H1 (cell line): Measurements from ENCODE around the gene CRNN. TPM values are rescaled to one million over a fixed set of nuclear protein-coding genes. Genes with fewer than 3 reads are reported as not detected.

Experiments used
- CTCF ChIA-PET: fragments of 300-600 bp; sonication (Branson Sonifier 250); formaldehyde crosslinking; loops from one replicate; lab custom pipeline; 2021; ENCODE audit not compliant: partially characterized antibody; lab: Charles Lee
- POLR2A ChIA-PET: fragments of 300-600 bp; sonication (Branson Sonifier 250); formaldehyde crosslinking; loops from one replicate; lab custom pipeline; 2021; ENCODE audit warnings: inconsistent platforms; ENCODE audit not compliant: partially characterized antibody; lab: Charles Lee
- DNase-seq, 2 experiments: peaks; one replicate each; pipeline versions ENCODE4 v3.0.0 to v3.0.0-alpha.2; 2010 to 2022; ENCODE audit warnings: low spot score in 2 of 2, low read depth in 1 of 2, mixed read lengths in 1 of 2
- FAIRE-seq: peaks from 2 replicates; lab custom pipeline; 2011; peaks lifted over from hg19 to GRCh38; lab: Jason Lieb, UNC
- H2AFZ ChIP-seq: 2 replicates; pipeline ENCODE4 v1.8.1; 2012; ENCODE audit warnings: low read length, inconsistent platforms
- H2AK5ac ChIP-seq: 2 replicates; pipeline ENCODE4 v1.6.1; 2013; ENCODE audit warnings: low read depth, low read length
- H2BK120ac ChIP-seq: replicated peaks from 2 replicates; pipeline ENCODE3; 2013; ENCODE audit warnings: low read depth, low read length, inconsistent platforms
- H2BK12ac ChIP-seq: 2 replicates; pipeline ENCODE4 v1.6.1; 2013; ENCODE audit warnings: low read depth, low read length
- H2BK15ac ChIP-seq: 2 replicates; pipeline ENCODE4 v1.6.1; 2013; ENCODE audit warnings: low read length
- H2BK20ac ChIP-seq: 2 replicates; pipeline ENCODE4 v1.6.1; 2013; ENCODE audit warnings: low read length
- H2BK5ac ChIP-seq: 2 replicates; pipeline ENCODE4 v1.6.1; 2013; ENCODE audit warnings: low read depth, low read length
- H3K14ac ChIP-seq: 2 replicates; pipeline ENCODE4 v1.6.1; 2013; ENCODE audit warnings: inconsistent platforms; ENCODE audit not compliant: insufficient read length
- H3K18ac ChIP-seq: 2 replicates; pipeline ENCODE4 v1.6.1; 2013; ENCODE audit warnings: low read length; ENCODE audit errors: extremely low read depth
- H3K23ac ChIP-seq: 2 replicates; pipeline ENCODE4 v1.6.1; 2013; ENCODE audit warnings: inconsistent platforms; ENCODE audit not compliant: insufficient read length
- H3K23me2 ChIP-seq: 2 replicates; pipeline ENCODE4 v1.6.1; 2013; ENCODE audit warnings: low read depth, low read length
- H3K27ac ChIP-seq: 2 replicates; pipeline ENCODE4 v1.6.1; 2011; ENCODE audit warnings: low read depth, low read length, inconsistent platforms
- H3K27me3 ChIP-seq, 4 experiments: replicated peaks in 1 of 4; 1 replicate in 1 of 4; 2 replicates in 3 of 4; pipeline versions ENCODE4 v1.6.1 to v1.8.1; 2011 to 2013; ENCODE audit warnings: low read length in 3 of 4, mild to moderate bottlenecking in 3 of 4, inconsistent platforms in 2 of 4, mixed read lengths in 2 of 4, moderate library complexity in 1 of 4; ENCODE audit not compliant: control insufficient read depth in 3 of 4, insufficient read depth in 3 of 4; ENCODE audit errors: extremely low read depth in 1 of 4
- H3K36me3 ChIP-seq, 4 experiments: 2 replicates each; pipeline versions ENCODE4 v1.6.1 to v1.8.1; 2011 to 2013; ENCODE audit warnings: mild to moderate bottlenecking in 4 of 4, low read length in 3 of 4, moderate library complexity in 2 of 4, control low read depth in 1 of 4, inconsistent platforms in 1 of 4; ENCODE audit not compliant: insufficient read depth in 4 of 4, control insufficient read depth in 2 of 4
- H3K4ac ChIP-seq: replicated peaks from 2 replicates; pipeline ENCODE3; 2013; ENCODE audit warnings: low read length, low read depth, mixed read lengths, inconsistent platforms; ENCODE audit not compliant: insufficient read length
- H3K4me1 ChIP-seq, 4 experiments: replicated peaks in 1 of 4; 1 replicate in 1 of 4; 2 replicates in 3 of 4; pipeline versions ENCODE4 v1.6.1 to v1.8.1; 2011 to 2013; ENCODE audit warnings: low read length in 3 of 4, inconsistent platforms in 2 of 4, mixed read lengths in 1 of 4; ENCODE audit not compliant: insufficient read depth in 4 of 4, control insufficient read depth in 3 of 4
- H3K4me2 ChIP-seq, 2 experiments: 2 replicates each; pipeline versions ENCODE4 v1.6.1 to v1.8.1; 2011 to 2013; ENCODE audit warnings: low read depth in 2 of 2, low read length in 2 of 2, control low read depth in 1 of 2, inconsistent platforms in 1 of 2, mild to moderate bottlenecking in 1 of 2; ENCODE audit not compliant: insufficient read depth in 1 of 2
- H3K4me3 ChIP-seq, 4 experiments: fragments of 200-600, 300-600 bp in 1 of 4; sonication (generic), shearing (Covaris generic), sonication (Bioruptor Twin) in 1 of 4; 2 replicates each; pipeline versions ENCODE4 v1.5.1 to v1.8.1; 2011 to 2016; ENCODE audit warnings: low read length in 4 of 4, low read depth in 3 of 4, control low read depth in 2 of 4, inconsistent platforms in 2 of 4, mild to moderate bottlenecking in 2 of 4, mixed read lengths in 1 of 4, moderate library complexity in 1 of 4; ENCODE audit not compliant: insufficient read depth in 2 of 4; ENCODE audit errors: extremely low read depth in 1 of 4
- H3K56ac ChIP-seq: replicated peaks from 2 replicates; pipeline ENCODE3; 2013; ENCODE audit warnings: low read depth, mild to moderate bottlenecking, mixed read lengths, low read length, inconsistent platforms; ENCODE audit not compliant: insufficient read length
- H3K79me1 ChIP-seq: 2 replicates; pipeline ENCODE4 v1.6.1; 2013; ENCODE audit warnings: low read depth, low read length, control low read depth
- H3K79me2 ChIP-seq, 2 experiments: 2 replicates each; pipeline versions ENCODE4 v1.6.1 to v1.8.1; 2012 to 2013; ENCODE audit warnings: low read length in 2 of 2, mild to moderate bottlenecking in 2 of 2, inconsistent platforms in 1 of 2; ENCODE audit not compliant: insufficient read depth in 2 of 2, control insufficient read depth in 1 of 2
- H3K9ac ChIP-seq, 4 experiments: replicated peaks in 1 of 4; 1 replicate in 1 of 4; 2 replicates in 3 of 4; pipeline versions ENCODE4 v1.6.1 to v1.8.1; 2011 to 2013; ENCODE audit warnings: low read depth in 3 of 4, low read length in 3 of 4, control low read depth in 2 of 4, mild to moderate bottlenecking in 2 of 4, moderate library complexity in 2 of 4, inconsistent platforms in 1 of 4; ENCODE audit errors: extremely low read depth in 1 of 4
- H3K9me3 ChIP-seq, 2 experiments: 2 replicates each; pipeline versions ENCODE4 v1.6.1 to v1.8.1; 2012 to 2013; ENCODE audit warnings: mild to moderate bottlenecking in 2 of 2, moderate library complexity in 2 of 2, control low read depth in 1 of 2, inconsistent platforms in 1 of 2, low read depth in 1 of 2, low read length in 1 of 2, mixed read lengths in 1 of 2; ENCODE audit not compliant: insufficient read depth in 2 of 2
- H4K20me1 ChIP-seq, 2 experiments: replicated peaks in 1 of 2; 2 replicates each; pipeline versions ENCODE3 to v1.8.1; 2011 to 2013; ENCODE audit warnings: inconsistent platforms in 2 of 2, low read length in 2 of 2, mild to moderate bottlenecking in 1 of 2; ENCODE audit not compliant: insufficient read depth in 2 of 2, control insufficient read depth in 1 of 2
- H4K5ac ChIP-seq: 2 replicates; pipeline ENCODE4 v1.6.1; 2013; ENCODE audit warnings: low read length, low read depth, mixed read lengths, inconsistent platforms; ENCODE audit not compliant: insufficient read length
- H4K8ac ChIP-seq: 2 replicates; pipeline ENCODE4 v1.8.0; 2013; ENCODE audit warnings: mild to moderate bottlenecking, moderate library complexity, low read length, inconsistent platforms; ENCODE audit not compliant: insufficient read depth; ENCODE audit errors: extremely low read depth
- H4K91ac ChIP-seq: replicated peaks from 2 replicates; pipeline ENCODE3; 2013; ENCODE audit warnings: low read length, mixed read lengths, inconsistent platforms; ENCODE audit not compliant: insufficient read length
- BRCA1 ChIP-seq: IDR thresholded peaks from 2 replicates; pipeline ENCODE4 v1.6.1; 2012; ENCODE audit warnings: low read depth, low read length, improper control_type of control experiment
- CHD1 ChIP-seq: IDR thresholded peaks from 2 replicates; pipeline ENCODE4 v1.6.1; 2012; ENCODE audit warnings: low read depth, low read length, improper control_type of control experiment
- FOSL1 ChIP-seq: IDR thresholded peaks from 2 replicates; pipeline ENCODE4 v1.6.1; 2011; ENCODE audit warnings: mild to moderate bottlenecking, low read depth, low read length, moderate library complexity; ENCODE audit not compliant: insufficient read depth
- GABPA ChIP-seq: IDR thresholded peaks from 2 replicates; pipeline ENCODE4 v1.6.1; 2011; ENCODE audit warnings: mild to moderate bottlenecking, low read length, moderate library complexity, borderline replicate concordance; ENCODE audit not compliant: insufficient read depth
- KDM1A ChIP-seq: fragments of 200-600, 300-600 bp; sonication (generic); IDR thresholded peaks from 2 replicates; pipeline ENCODE4 v1.7.1; 2016; ENCODE audit warnings: mild to moderate bottlenecking, low read length, borderline replicate concordance
- MAX ChIP-seq: IDR thresholded peaks from 2 replicates; pipeline ENCODE4 v1.6.1; 2012; ENCODE audit warnings: inconsistent platforms
- PHF8 ChIP-seq: fragments of 200-600 bp; sonication (generic); conservative IDR thresholded peaks from 2 replicates; pipeline ENCODE4 v1.7.1; 2012; ENCODE audit warnings: low read depth, mild to moderate bottlenecking, inconsistent platforms, low read length, moderate library complexity
- RFX5 ChIP-seq: IDR thresholded peaks from 2 replicates; pipeline ENCODE4 v1.6.1; 2011; ENCODE audit warnings: low read depth, low read length, improper control_type of control experiment, borderline replicate concordance
- SAP30 ChIP-seq: fragments of 300-600 bp; sonication (generic); IDR thresholded peaks from 2 replicates; pipeline ENCODE4 v1.7.1; 2012; ENCODE audit warnings: low read length, moderate library complexity, mild to moderate bottlenecking, inconsistent platforms; ENCODE audit not compliant: insufficient read depth, insufficient replicate concordance
- SIX5 ChIP-seq: IDR thresholded peaks from 2 replicates; pipeline ENCODE4 v1.6.1; 2011; ENCODE audit warnings: mild to moderate bottlenecking, low read depth, low read length
- TBP ChIP-seq: IDR thresholded peaks from 2 replicates; pipeline ENCODE4 v1.6.1; 2011; ENCODE audit warnings: low read depth, low read length, improper control_type of control experiment
- USF2 ChIP-seq: IDR thresholded peaks from 2 replicates; pipeline ENCODE4 v1.6.1; 2011; ENCODE audit warnings: low read length, improper control_type of control experiment
- YY1 ChIP-seq: IDR thresholded peaks from 2 replicates; pipeline ENCODE4 v1.6.1; 2011; ENCODE audit warnings: low read depth, mild to moderate bottlenecking, low read length
- ZNF274 ChIP-seq: IDR thresholded peaks from 2 replicates; pipeline ENCODE4 v1.7.0; 2012; ENCODE audit warnings: low read length, borderline replicate concordance; ENCODE audit errors: extremely low read depth
- WGBS, 2 experiments: shearing (Covaris generic) in 1 of 2; methylation state at CpG; one replicate each; pipeline versions ENCODE4 v1.1.6 to v1.1.7; 2013 to 2015; ENCODE audit warnings: low lambda C conversion rate in 2 of 2, mixed read lengths in 2 of 2, inconsistent platforms in 1 of 2, low coverage in 1 of 2, missing lambda C conversion rate in 1 of 2; ENCODE audit not compliant: insufficient replicate concordance in 2 of 2, insufficient coverage in 1 of 2, insufficient read length in 1 of 2; ENCODE audit errors: extremely low coverage in 1 of 2, missing lambda C conversion rate in 1 of 2; 5-methylcytosine and 5-hydroxymethylcytosine counted together
- polyA plus RNA-seq, 7 experiments: library from polyadenylated mRNA; depleted of rRNA in 3 of 7; stranded (reverse) in 5 of 7; unstranded in 2 of 7; fragments of >200 nt in 5 of 7; fragments of 200-250 nt in 2 of 7; gene quantifications; 1 replicate in 5 of 7; 2 replicates in 1 of 7; 4 replicates in 1 of 7; pipeline versions ENCODE4 v1.2.1 to v1.2.3, GENCODE V29; 2011 to 2013; ENCODE audit warnings: missing spikeins in 2 of 7, mixed read lengths in 2 of 7
- total RNA-seq: library from RNA; stranded (reverse); fragmentation: NEBNext Ultra II Directional; extraction: Animal tissue kit (Norgen Biotek cat#: 25700); gene quantifications from 2 replicates; pipeline ENCODE4 v1.2.1, GENCODE V29; 2021

The CRNN gene
- total and polyA plus RNA-seq, 2 of the 8 experiments (the other 6 are each of a cell fraction or from before 2014, with no cell fraction given): not detected

- WGBS, 2 experiments: 56% methylated on average over 1 of the region's 1 CpG; no CpG with 5 or more reads in 1 of the 2 experiments
- H2BK5ac ChIP-seq: no peak overlapping the region
- H4K91ac ChIP-seq: no peak overlapping the region
- no peak overlapping the region for H3K14ac ChIP-seq
- no peaks in the 10 kb centered on the region for H3K27me3 ChIP-seq
- no peak overlapping the region for H3K23ac ChIP-seq
- H3K18ac ChIP-seq: no peak overlapping the region
- no peak for DNase-seq
- no peak overlapping the region for H2BK12ac ChIP-seq
- ChIA-PET CTCF (no interaction called here), POLR2A (no interaction called here)
- no peak overlapping the region for H2BK20ac ChIP-seq
- no peaks in the 10 kb centered on the region for H3K23me2 ChIP-seq
- H4K20me1 ChIP-seq: no peaks in the 10 kb centered on the region
- no peak overlapping the region for H3K9ac ChIP-seq
- H4K5ac ChIP-seq: no peak overlapping the region
- H2AFZ ChIP-seq: no peak overlapping the region
- no peaks in the 10 kb centered on the region for H3K4me1 ChIP-seq
- no peak overlapping the region for H3K56ac ChIP-seq
- H3K79me1 ChIP-seq: no peaks in the 10 kb centered on the region
- no peak for FAIRE-seq
- no peak overlapping the region for H2AK5ac ChIP-seq
- H3K4me3 ChIP-seq: no peak overlapping the region
- no peak overlapping the region for H2BK120ac ChIP-seq
- no peak overlapping the region for H3K4me2 ChIP-seq
- H4K8ac ChIP-seq: no peak overlapping the region
- no peak overlapping the region for H3K27ac ChIP-seq
- no peak overlapping the region for H2BK15ac ChIP-seq
- no peak overlapping the region for H3K4ac ChIP-seq
- H3K79me2 ChIP-seq: no peaks in the 10 kb centered on the region
- H3K9me3 ChIP-seq: peaks cover 55 to 86% of the 10 kb centered on the region in 2 experiments
- no peaks in the 10 kb centered on the region for H3K36me3 ChIP-seq
- TF ChIP-seq SAP30 (no peak), ZNF274 (no peak), YY1 (no peak), BRCA1 (no peak), PHF8 (no peak), TBP (no peak), USF2 (no peak), CHD1 (no peak), KDM1A (no peak), FOSL1 (no peak), GABPA (no peak), RFX5 (no peak), SIX5 (no peak), MAX (no peak)
Observed at GRCh38 chr1:152419917-152420316, 5.9 kb upstream of the CRNN start.
